Small intestine (tissue), 7 donors: ENCODE measurements around the gene AXL. TPM values are rescaled to one million over a fixed set of nuclear protein-coding genes. Genes with fewer than 3 reads are reported as not detected.
A peak's percentile ranks its signal among the peaks of the same experiment; 100 is the strongest.

Experiments used
- DNase-seq, 2 donors: peaks; one replicate each; pipeline versions ENCODE4 v3.0.0 to v3.0.0-alpha.2; 2013
- FAIRE-seq: peaks from 2 replicates; lab custom pipeline; 2012; peaks lifted over from hg19 to GRCh38; lab: Jason Lieb, UNC
- H3K27ac ChIP-seq, 3 donors: one replicate each; pipeline ENCODE4 v1.5.1; 2013; ENCODE audit warnings: low read length in 2 of 3, mild to moderate bottlenecking in 2 of 3, control low read depth in 1 of 3, inconsistent platforms in 1 of 3, low read depth in 1 of 3, moderate library complexity in 1 of 3
- H3K27me3 ChIP-seq, 3 donors: one replicate each; pipeline ENCODE4 v1.6.1; 2013; ENCODE audit warnings: low read length in 3 of 3, inconsistent platforms in 1 of 3; ENCODE audit not compliant: control insufficient read depth in 3 of 3, insufficient read depth in 3 of 3
- H3K36me3 ChIP-seq, 3 donors: one replicate each; pipeline ENCODE4 v1.6.1; 2013; ENCODE audit warnings: low read length in 3 of 3, inconsistent platforms in 1 of 3, low read depth in 1 of 3, mild to moderate bottlenecking in 1 of 3, moderate library complexity in 1 of 3; ENCODE audit not compliant: control insufficient read depth in 3 of 3, insufficient read depth in 2 of 3
- H3K4me1 ChIP-seq, 3 donors: one replicate each; pipeline ENCODE4 v1.6.1; 2013; ENCODE audit warnings: low read length in 2 of 3, inconsistent platforms in 1 of 3, low read depth in 1 of 3, mild to moderate bottlenecking in 1 of 3, moderate library complexity in 1 of 3; ENCODE audit not compliant: control insufficient read depth in 3 of 3, insufficient read depth in 2 of 3
- H3K4me3 ChIP-seq, 3 donors: one replicate each; pipeline ENCODE4 v1.5.1; 2013; ENCODE audit warnings: low read length in 3 of 3, control low read depth in 1 of 3, inconsistent platforms in 1 of 3, low read depth in 1 of 3, mild to moderate bottlenecking in 1 of 3, moderate library complexity in 1 of 3
- H3K9me3 ChIP-seq, 2 donors: one replicate each; pipeline ENCODE4 v1.6.1; 2013; ENCODE audit warnings: low read depth in 1 of 2, low read length in 1 of 2; ENCODE audit not compliant: control insufficient read depth in 2 of 2, insufficient read depth in 1 of 2
- WGBS, 3 donors: extraction: QIAGEN DNeasy Blood & Tissue Kit; methylation state at CpG; one replicate each; pipeline ENCODE4 v1.1.7; 2013; 5-methylcytosine and 5-hydroxymethylcytosine counted together
- polyA plus RNA-seq, 4 donors: library from polyadenylated mRNA; stranded (reverse) in 3 of 4; unstranded in 1 of 4; fragments of 200-250 nt in 3 of 4; fragments of 120-200 nt in 1 of 4; gene quantifications; one replicate each; pipeline versions ENCODE4 v1.2.1 to v1.2.3, GENCODE V29; 2013
- donor health status: healthy with polysubstance abuse.
- donor health status: control.
- donor health status: control.
- donor health status: Bipolar disorder and iron deficiency.
- donor health status: healthy.

The AXL gene
- polyA plus RNA-seq, 4 donors = 0.67 to 13.4 (median 7.1) TPM

DNA sequence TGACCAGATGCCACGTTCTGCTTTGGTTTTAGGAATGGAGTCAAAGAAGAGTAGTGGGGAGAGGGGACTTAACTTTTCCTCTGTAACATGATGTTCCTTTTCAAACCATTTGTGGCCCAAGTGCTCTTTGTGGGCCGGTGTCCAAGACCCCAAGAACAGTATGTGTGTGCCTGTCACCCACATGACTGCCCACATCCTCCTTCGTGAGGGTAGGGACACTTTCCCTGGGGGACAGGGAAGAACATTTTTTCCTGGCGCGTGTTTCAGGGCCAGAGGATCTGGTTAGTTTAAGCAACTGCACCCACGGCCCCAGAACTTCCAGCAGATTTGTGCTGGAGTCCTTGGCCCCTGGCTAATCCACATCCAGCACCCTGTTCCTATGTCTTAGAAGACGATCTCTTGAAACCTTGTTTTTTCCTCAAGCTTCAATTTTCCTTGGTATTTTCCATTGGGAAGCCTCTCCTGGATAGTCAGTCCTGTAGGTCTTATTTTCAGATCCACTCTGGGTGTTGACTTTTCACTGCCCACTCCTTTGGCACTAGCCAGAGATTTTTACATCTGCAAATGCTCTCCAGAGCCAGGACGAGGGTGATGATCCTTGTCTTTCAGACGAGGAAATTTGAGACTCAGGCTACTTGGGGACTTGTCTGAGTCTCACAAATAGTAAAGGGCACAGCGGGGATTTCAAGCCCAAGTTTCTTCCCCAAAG, 80.2 kb downstream of the AXL start:
- Histone ChIP-seq H3K27ac (peak overlapping the region; percentile 68 to 96 (median 80)), H3K4me1 (peaks cover 0 to 34% (median 12%) of the 10 kb centered on the region in 3 donors), H3K9me3 (no peaks in the 10 kb centered on the region), H3K27me3 (no peaks in the 10 kb centered on the region), H3K36me3 (peaks cover 10 to 82% (median 43%) of the 10 kb centered on the region in 3 donors), H3K4me3 (no peak overlapping the region)
- DNase-seq (no peak), FAIRE-seq (no peak)
- WGBS, 3 donors = 59 to 78% (median 72%) methylated on average over 10 of the region's 10 CpGs

GRCh38 chr19:41299755-41300089, 80.7 kb downstream of the AXL start:
- Histone ChIP-seq H3K27ac (peak overlapping the region in 1 of 3 donors; percentile 96), H3K9me3 (no peaks in the 10 kb centered on the region), H3K27me3 (no peaks in the 10 kb centered on the region), H3K4me3 (no peak overlapping the region), H3K4me1 (peaks cover 0 to 29% (median 12%) of the 10 kb centered on the region in 3 donors), H3K36me3 (peaks cover 9 to 82% (median 43%) of the 10 kb centered on the region in 3 donors)
- DNase-seq = no peak
- FAIRE-seq = no peak
- WGBS, 3 donors = 33 to 41% (median 39%) methylated on average over 4 of the region's 4 CpGs

DNA sequence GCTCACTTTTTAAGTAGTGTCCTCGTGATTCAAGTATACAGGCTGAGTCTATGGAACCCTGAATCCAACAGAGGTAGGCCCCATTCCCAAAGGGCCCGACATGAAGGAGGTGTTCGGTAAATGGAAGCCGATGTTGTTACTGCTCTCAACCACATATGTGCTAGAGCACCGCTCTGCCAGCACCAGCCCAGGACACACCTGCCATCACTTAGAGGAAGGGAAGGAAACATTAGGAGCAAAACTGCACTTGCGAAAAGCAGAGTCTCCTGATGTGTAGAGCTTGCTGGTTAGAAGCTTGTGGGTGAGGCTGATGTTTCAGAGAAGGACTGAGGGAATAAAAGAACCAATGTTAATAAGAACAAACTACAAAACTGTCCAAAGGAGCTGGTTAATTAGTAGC, 81.5 kb downstream of the AXL start:
- H3K36me3 ChIP-seq = peaks cover 15 to 86% (median 43%) of the 10 kb centered on the region in 3 donors
- H3K9me3 ChIP-seq = no peaks in the 10 kb centered on the region
- DNase-seq = no peak
- peak overlapping the region in 1 of 3 donors; percentile 14 for H3K27ac ChIP-seq
- no peak overlapping the region for H3K4me3 ChIP-seq
- no peaks in the 10 kb centered on the region for H3K27me3 ChIP-seq
- FAIRE-seq = no peak
- H3K4me1 ChIP-seq = peaks cover 0 to 22% (median 12%) of the 10 kb centered on the region in 3 donors
- WGBS, 3 donors = 81 to 95% (median 86%) methylated on average over 6 of the region's 6 CpGs

GRCh38 chr19:41302624-41303351, 83.8 kb downstream of the AXL start:
- Histone ChIP-seq H3K9me3 (no peaks in the 10 kb centered on the region), H3K4me3 (no peak overlapping the region), H3K36me3 (peaks cover 19 to 82% (median 39%) of the 10 kb centered on the region in 3 donors), H3K27me3 (no peaks in the 10 kb centered on the region), H3K27ac (peak overlapping the region in 2 of 3 donors; percentile 45 to 59), H3K4me1 (peaks cover 0 to 14% (median 10%) of the 10 kb centered on the region in 3 donors)
- WGBS, 3 donors = 65 to 78% (median 71%) methylated on average over 21 of the region's 21 CpGs
- DNase-seq (peak in 1 of 2 donors; percentile 46), FAIRE-seq (no peak)

DNA sequence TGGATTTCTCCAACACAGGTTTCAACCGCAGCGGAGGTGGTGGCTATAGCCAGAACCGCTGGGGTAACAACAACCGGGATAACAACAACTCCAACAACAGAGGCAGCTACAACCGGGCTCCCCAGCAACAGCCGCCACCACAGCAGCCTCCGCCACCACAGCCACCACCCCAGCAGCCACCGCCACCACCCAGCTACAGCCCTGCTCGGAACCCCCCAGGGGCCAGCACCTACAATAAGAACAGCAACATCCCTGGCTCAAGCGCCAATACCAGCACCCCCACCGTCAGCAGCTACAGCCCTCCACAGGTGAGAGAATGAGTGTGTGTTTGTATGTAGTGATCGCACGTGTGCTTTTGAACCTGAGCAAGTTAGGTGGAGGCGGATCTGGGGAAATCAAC, 84.9 kb downstream of the AXL start:
- Histone ChIP-seq H3K36me3 (peaks cover 19 to 78% (median 36%) of the 10 kb centered on the region in 3 donors), H3K4me3 (no peak overlapping the region), H3K27me3 (no peaks in the 10 kb centered on the region), H3K9me3 (no peaks in the 10 kb centered on the region), H3K27ac (peak overlapping the region in 1 of 3 donors; percentile 6), H3K4me1 (peaks cover 0 to 13% (median 11%) of the 10 kb centered on the region in 3 donors)
- DNase-seq (no peak), FAIRE-seq (no peak)
- 88 to 90% (median 90%) methylated on average over 14 of the region's 14 CpGs for WGBS, 3 donors

DNA sequence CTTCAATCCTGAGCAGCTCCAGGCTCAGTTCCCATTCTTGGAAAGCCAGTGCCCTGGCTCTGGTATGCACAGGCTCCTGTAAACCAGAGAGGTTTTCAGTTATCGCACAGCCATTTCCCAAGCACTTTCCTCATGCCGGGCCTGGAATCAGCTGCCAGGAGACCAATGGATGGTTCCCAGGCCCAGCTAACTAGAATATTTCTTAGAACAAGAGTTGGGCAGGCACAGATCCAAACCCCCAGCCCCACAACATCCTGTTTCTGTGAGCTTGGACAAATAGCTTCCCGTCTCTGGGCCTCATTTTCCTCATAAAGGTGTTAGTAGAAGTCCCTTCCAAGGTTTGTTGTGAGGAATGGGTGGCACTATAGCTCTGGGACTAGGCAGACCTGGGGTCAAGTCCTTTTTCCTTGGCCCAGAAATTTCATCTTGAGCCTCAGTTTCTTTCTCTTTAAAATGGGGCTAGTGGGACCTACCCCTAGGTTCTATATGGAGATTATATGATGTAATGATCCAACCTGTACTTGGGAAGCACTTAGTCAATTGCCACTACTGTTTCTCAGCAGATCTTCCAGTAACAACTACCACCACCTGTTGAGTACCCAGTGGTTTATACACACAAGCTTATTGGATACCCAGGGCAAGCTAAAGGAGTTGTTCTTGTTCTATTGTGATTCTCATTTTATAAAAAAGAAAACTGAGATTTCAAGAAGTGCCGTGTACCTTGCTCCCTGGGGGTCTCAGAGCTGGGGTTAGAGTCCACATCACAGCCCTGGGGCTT, 85.9 kb downstream of the AXL start:
- Histone ChIP-seq H3K27me3 (no peaks in the 10 kb centered on the region), H3K27ac (peak overlapping the region in 1 of 3 donors; percentile 28), H3K4me3 (no peak overlapping the region), H3K36me3 (peaks cover 19 to 69% (median 36%) of the 10 kb centered on the region in 3 donors), H3K4me1 (peaks cover 0 to 16% (median 8%) of the 10 kb centered on the region in 3 donors), H3K9me3 (no peaks in the 10 kb centered on the region)
- DNase-seq = no peak
- no peak for FAIRE-seq
- 72 to 87% (median 79%) methylated on average over 4 of the region's 4 CpGs for WGBS, 3 donors

DNA sequence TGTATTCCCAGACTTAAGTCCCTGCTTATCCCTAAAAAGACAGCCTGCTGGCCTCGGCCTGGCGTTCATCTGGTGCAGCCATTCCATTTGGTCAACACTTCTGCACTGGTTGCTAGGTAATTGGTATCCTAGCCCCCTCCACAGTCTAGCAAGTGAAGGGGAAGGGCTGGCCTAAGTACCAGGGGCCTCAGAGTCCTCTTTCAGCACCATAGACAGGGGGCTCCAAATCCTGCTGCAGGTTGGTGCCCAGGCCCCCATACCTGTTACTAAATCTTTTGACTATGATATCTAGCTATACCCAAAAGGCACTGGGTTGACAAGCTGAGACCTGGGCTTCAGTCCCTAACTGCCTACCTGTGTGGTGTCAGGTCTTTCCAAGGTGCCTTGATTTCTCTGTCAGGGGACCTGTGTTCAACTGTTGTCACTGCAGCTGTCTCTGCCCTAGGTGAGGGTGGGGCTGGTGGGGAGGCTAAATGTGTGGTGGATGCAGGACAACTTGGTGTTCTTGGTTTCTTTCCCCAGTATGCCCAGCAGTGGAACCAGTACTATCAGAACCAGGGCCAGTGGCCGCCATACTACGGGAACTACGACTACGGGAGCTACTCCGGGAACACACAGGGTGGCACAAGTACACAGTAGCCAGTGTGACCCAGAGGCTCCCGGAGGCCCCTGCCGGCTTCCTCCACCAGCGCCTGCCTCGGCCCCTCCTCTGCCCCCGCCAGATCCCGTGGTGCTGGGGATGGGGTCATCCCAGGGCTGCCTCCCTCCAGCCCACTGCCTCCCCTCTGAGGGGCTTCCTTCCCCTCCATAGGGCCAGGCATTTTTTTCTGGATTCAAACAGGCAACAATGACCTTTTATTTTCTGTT, 87.1 kb downstream of the AXL start:
- H3K4me1 ChIP-seq = peaks cover 0 to 19% (median 8%) of the 10 kb centered on the region in 3 donors
- FAIRE-seq = no peak
- H3K4me3 ChIP-seq = no peak overlapping the region
- no peak for DNase-seq
- H3K27me3 ChIP-seq = no peaks in the 10 kb centered on the region
- 74 to 89% (median 79%) methylated on average over 13 of the region's 13 CpGs for WGBS, 3 donors
- H3K27ac ChIP-seq = peak overlapping the region in 2 of 3 donors; percentile 45 to 67
- peaks cover 19 to 63% (median 31%) of the 10 kb centered on the region in 3 donors for H3K36me3 ChIP-seq
- H3K9me3 ChIP-seq = no peaks in the 10 kb centered on the region
